ENCODE results near the gene AMPD3.
"Not testable (repeated sequence)": the region's sequence is repeated elsewhere in the genome, so short reads cannot be mapped to it uniquely, and the experiment has no call there.

AMPD3 gene

GRCh38 chr11:10436224-10436623, 18.8 kb upstream of the AMPD3 start:
- Histone ChIP-seq H3K4me1 (ENCODE audit: insufficient read depth, poor library complexity, severe bottlenecking) (no peaks in the 10 kb centered on the region), H3K27me3 (ENCODE audit: insufficient read depth, poor library complexity, severe bottlenecking) (no peaks in the 10 kb centered on the region), H3K9me3 (ENCODE audit: severe bottlenecking) (no peaks in the 10 kb centered on the region), H3K36me3 (ENCODE audit: low read depth) (no peaks in the 10 kb centered on the region), H3K4me3 (ENCODE audit: severe bottlenecking) (no peak overlapping the region), H3K27ac (ENCODE audit: poor library complexity, severe bottlenecking) (no peak overlapping the region)
- DNase-seq (ENCODE audit: low spot score): no peak
- no peak for TF ChIP-seq CTCF (IDR thresholded peaks at IDR 0.05; ENCODE audit: poor library complexity, severe bottlenecking)
- ATAC-seq (ENCODE audit: low read depth): no peak

GRCh38 chr11:10436683-10437082, 18.4 kb upstream of the AMPD3 start:
- DNase-seq (ENCODE audit: low spot score); ATAC-seq (ENCODE audit: low read depth); H3K4me3 ChIP-seq (ENCODE audit: severe bottlenecking); H3K36me3 ChIP-seq (ENCODE audit: low read depth); H3K27me3 ChIP-seq (ENCODE audit: insufficient read depth, poor library complexity, severe bottlenecking); H3K9me3 ChIP-seq (ENCODE audit: severe bottlenecking); H3K27ac ChIP-seq (ENCODE audit: poor library complexity, severe bottlenecking); H3K4me1 ChIP-seq (ENCODE audit: insufficient read depth, poor library complexity, severe bottlenecking): not testable (repeated sequence)

- no peak for TF ChIP-seq CTCF (IDR thresholded peaks at IDR 0.05; ENCODE audit: poor library complexity, severe bottlenecking)
- no peaks in the 10 kb centered on the region for H3K4me1 ChIP-seq (ENCODE audit: insufficient read depth, poor library complexity, severe bottlenecking)
- H3K36me3 ChIP-seq (ENCODE audit: low read depth): no peaks in the 10 kb centered on the region
Measured at GRCh38 chr11:10438458-10438857, 16.6 kb upstream of the AMPD3 start.

GRCh38 chr11:10439351-10439750, 15.7 kb upstream of the AMPD3 start:
- TF ChIP-seq CTCF (IDR thresholded peaks at IDR 0.05; ENCODE audit: poor library complexity, severe bottlenecking): no peak
- ATAC-seq (ENCODE audit: low read depth) (no peak), DNase-seq (ENCODE audit: low spot score) (no peak)
- no peaks in the 10 kb centered on the region for H3K4me1 ChIP-seq (ENCODE audit: insufficient read depth, poor library complexity, severe bottlenecking)
- H3K9me3 ChIP-seq (ENCODE audit: severe bottlenecking): no peaks in the 10 kb centered on the region
- H3K4me3 ChIP-seq (ENCODE audit: severe bottlenecking): no peak overlapping the region
- no peak overlapping the region for H3K27ac ChIP-seq (ENCODE audit: poor library complexity, severe bottlenecking)
- H3K36me3 ChIP-seq (ENCODE audit: low read depth): no peaks in the 10 kb centered on the region
- no peaks in the 10 kb centered on the region for H3K27me3 ChIP-seq (ENCODE audit: insufficient read depth, poor library complexity, severe bottlenecking)

More at GRCh38 chr11:10438458-10438857, 16.6 kb upstream of the AMPD3 start:
- Histone ChIP-seq H3K27ac (ENCODE audit: poor library complexity, severe bottlenecking) (no peak overlapping the region), H3K27me3 (ENCODE audit: insufficient read depth, poor library complexity, severe bottlenecking) (no peaks in the 10 kb centered on the region), H3K4me3 (ENCODE audit: severe bottlenecking) (no peak overlapping the region), H3K9me3 (ENCODE audit: severe bottlenecking) (no peaks in the 10 kb centered on the region)
- DNase-seq (ENCODE audit: low spot score) (no peak), ATAC-seq (ENCODE audit: low read depth) (no peak)

- no peaks in the 10 kb centered on the region for H3K9me3 ChIP-seq (ENCODE audit: severe bottlenecking)
- no peak overlapping the region for H3K4me3 ChIP-seq (ENCODE audit: severe bottlenecking)
- no peaks in the 10 kb centered on the region for H3K27me3 ChIP-seq (ENCODE audit: insufficient read depth, poor library complexity, severe bottlenecking)
- no peak for DNase-seq (ENCODE audit: low spot score)
- H3K27ac ChIP-seq (ENCODE audit: poor library complexity, severe bottlenecking): no peak overlapping the region
- no peak for ATAC-seq (ENCODE audit: low read depth)
- no peak for TF ChIP-seq CTCF (IDR thresholded peaks at IDR 0.05; ENCODE audit: poor library complexity, severe bottlenecking)
- no peaks in the 10 kb centered on the region for H3K4me1 ChIP-seq (ENCODE audit: insufficient read depth, poor library complexity, severe bottlenecking)
- H3K36me3 ChIP-seq (ENCODE audit: low read depth): no peaks in the 10 kb centered on the region
Measured at GRCh38 chr11:10439924-10440323, 15.1 kb upstream of the AMPD3 start.

Measured in RWPE2 (cell line).